ENCODE results near the gene GALNT14.

GALNT14 gene

GRCh38 chr2:30923623-30924022 is 214.6 kb downstream of the GALNT14 start:
- TF ChIP-seq, protein P1, sequence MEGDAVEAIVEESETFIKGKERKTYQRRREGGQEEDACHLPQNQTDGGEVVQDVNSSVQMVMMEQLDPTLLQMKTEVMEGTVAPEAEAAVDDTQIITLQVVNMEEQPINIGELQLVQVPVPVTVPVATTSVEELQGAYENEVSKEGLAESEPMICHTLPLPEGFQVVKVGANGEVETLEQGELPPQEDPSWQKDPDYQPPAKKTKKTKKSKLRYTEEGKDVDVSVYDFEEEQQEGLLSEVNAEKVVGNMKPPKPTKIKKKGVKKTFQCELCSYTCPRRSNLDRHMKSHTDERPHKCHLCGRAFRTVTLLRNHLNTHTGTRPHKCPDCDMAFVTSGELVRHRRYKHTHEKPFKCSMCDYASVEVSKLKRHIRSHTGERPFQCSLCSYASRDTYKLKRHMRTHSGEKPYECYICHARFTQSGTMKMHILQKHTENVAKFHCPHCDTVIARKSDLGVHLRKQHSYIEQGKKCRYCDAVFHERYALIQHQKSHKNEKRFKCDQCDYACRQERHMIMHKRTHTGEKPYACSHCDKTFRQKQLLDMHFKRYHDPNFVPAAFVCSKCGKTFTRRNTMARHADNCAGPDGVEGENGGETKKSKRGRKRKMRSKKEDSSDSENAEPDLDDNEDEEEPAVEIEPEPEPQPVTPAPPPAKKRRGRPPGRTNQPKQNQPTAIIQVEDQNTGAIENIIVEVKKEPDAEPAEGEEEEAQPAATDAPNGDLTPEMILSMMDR (IDR thresholded peaks at IDR 0.05; ENCODE audit: low read depth, low read length): no peak

DNA sequence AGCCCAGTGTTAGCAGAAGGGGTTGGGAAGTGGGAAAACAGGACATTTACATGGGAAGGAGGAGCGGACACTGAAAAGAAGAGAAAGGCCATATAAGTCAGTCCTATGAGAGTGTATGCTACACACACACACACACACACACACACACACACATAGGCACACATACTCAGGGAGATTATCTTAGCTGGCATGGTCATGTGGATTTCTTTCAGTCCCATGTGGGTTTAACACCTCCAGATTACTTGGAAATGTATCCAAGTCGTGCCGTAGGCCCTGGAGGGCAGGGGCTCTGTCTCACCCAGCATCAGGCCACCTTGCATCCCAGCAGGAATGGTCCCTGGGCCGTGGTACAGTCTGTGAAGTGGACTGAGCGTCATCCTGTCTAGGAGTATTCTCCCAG is 217.7 kb downstream of the GALNT14 start:
- peaks cover 4% of the 10 kb centered on the region; the same call in 1 of the 2 replicates for H3K36me3 ChIP-seq
- H3K27me3 ChIP-seq: no peaks in the 10 kb centered on the region
- TF ChIP-seq, protein P1 (IDR thresholded peaks at IDR 0.05; ENCODE audit: low read depth, low read length): no peak
- H3K4me1 ChIP-seq: no peaks in the 10 kb centered on the region; the same call in 1 of the 2 replicates
- no peak overlapping the region for H3K4me3 ChIP-seq (ENCODE audit: low read depth, low read length)
- DNase-seq: no peak
- H3K9me3 ChIP-seq: no peaks in the 10 kb centered on the region

More at GRCh38 chr2:30923623-30924022, 214.6 kb downstream of the GALNT14 start:
- no peaks in the 10 kb centered on the region for H3K4me1 ChIP-seq
- peaks cover 4% of the 10 kb centered on the region; the same call in 1 of the 2 replicates for H3K36me3 ChIP-seq
- H3K9me3 ChIP-seq: no peaks in the 10 kb centered on the region
- no peak overlapping the region for H3K4me3 ChIP-seq (ENCODE audit: low read depth, low read length)
- no peak for DNase-seq
- no peaks in the 10 kb centered on the region for H3K27me3 ChIP-seq

DNA sequence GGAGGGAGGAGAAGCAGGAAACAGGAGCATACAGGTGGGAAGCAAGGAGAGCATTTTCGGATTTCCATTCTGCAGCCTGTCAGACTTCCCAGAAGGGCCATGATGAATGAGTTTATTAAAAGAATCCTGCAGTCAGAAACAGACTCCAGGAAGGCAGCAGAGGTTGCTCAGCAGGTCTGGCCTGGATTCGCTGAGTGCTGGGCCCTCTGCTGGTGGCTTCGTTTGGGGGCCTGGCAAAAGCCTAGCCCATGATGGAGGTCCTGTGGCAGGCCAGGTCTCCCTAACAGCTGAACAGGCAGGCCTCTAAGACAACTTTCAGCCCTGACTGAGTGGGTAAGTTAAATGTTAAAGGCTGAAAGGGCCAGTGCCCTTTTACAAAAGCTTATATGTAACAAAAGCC is 222.8 kb downstream of the GALNT14 start:
- DNase-seq: peak; percentile 74

GRCh38 chr2:30914456-30914855 is 223.8 kb downstream of the GALNT14 start:
- no peak for DNase-seq
- H3K9me3 ChIP-seq: no peaks in the 10 kb centered on the region
- TF ChIP-seq, protein P1 (IDR thresholded peaks at IDR 0.05; ENCODE audit: low read depth, low read length): no peak
- H3K27me3 ChIP-seq: no peaks in the 10 kb centered on the region
- no peak overlapping the region for H3K4me3 ChIP-seq (ENCODE audit: low read depth, low read length)
- peaks cover 3% of the 10 kb centered on the region for H3K4me1 ChIP-seq
- no peaks in the 10 kb centered on the region; the same call in 1 of the 2 replicates for H3K36me3 ChIP-seq

More for the DNA sequence above, 222.8 kb downstream of the GALNT14 start:
- H3K4me3 ChIP-seq (ENCODE audit: low read depth, low read length): no peak overlapping the region
- TF ChIP-seq, protein P1 (IDR thresholded peaks at IDR 0.05; ENCODE audit: low read depth, low read length): peak; percentile 81
- H3K36me3 ChIP-seq: no peaks in the 10 kb centered on the region; the same call in 1 of the 2 replicates
- H3K9me3 ChIP-seq: no peaks in the 10 kb centered on the region
- peaks cover 3% of the 10 kb centered on the region for H3K4me1 ChIP-seq
- H3K27me3 ChIP-seq: no peaks in the 10 kb centered on the region

GRCh38 chr2:30912056-30912455 is 226.2 kb downstream of the GALNT14 start:
- H3K4me3 ChIP-seq (ENCODE audit: low read depth, low read length): no peak overlapping the region
- H3K4me1 ChIP-seq: peaks cover 3% of the 10 kb centered on the region
- DNase-seq: no peak
- H3K27me3 ChIP-seq: no peaks in the 10 kb centered on the region
- no peaks in the 10 kb centered on the region; the same call in 1 of the 2 replicates for H3K36me3 ChIP-seq
- TF ChIP-seq, protein P1 (IDR thresholded peaks at IDR 0.05; ENCODE audit: low read depth, low read length): no peak
- no peaks in the 10 kb centered on the region for H3K9me3 ChIP-seq

- H3K36me3 ChIP-seq: no peaks in the 10 kb centered on the region; the same call in 1 of the 2 replicates
- H3K27me3 ChIP-seq: no peaks in the 10 kb centered on the region
- TF ChIP-seq, protein P1 (IDR thresholded peaks at IDR 0.05; ENCODE audit: low read depth, low read length): no peak
- H3K9me3 ChIP-seq: no peaks in the 10 kb centered on the region
- H3K4me3 ChIP-seq (ENCODE audit: low read depth, low read length): no peak overlapping the region
- H3K4me1 ChIP-seq: peaks cover 3% of the 10 kb centered on the region
- DNase-seq: no peak
Measured at GRCh38 chr2:30911327-30911726, 226.9 kb downstream of the GALNT14 start.

Data from BE2C (cell line).